Pons (tissue), 1 donor: ENCODE results near the gene ECT2.
"Not testable (repeated sequence)": the region's sequence is repeated elsewhere in the genome, so short reads cannot be mapped to it uniquely, and the experiment has no call there.

ENCODE experiments used
- DNase-seq: peaks from one replicate; pipeline ENCODE4 v3.0.0-alpha.2; 2016; ENCODE audit warnings: low spot score

The ECT2 gene

GRCh38 chr3:172813462-172813861 lies 62.9 kb downstream of the ECT2 start:
- DNase-seq, result no peak

GRCh38 chr3:172814738-172815137 lies 64.2 kb downstream of the ECT2 start:
- DNase-seq, result no peak

- DNase-seq, result no peak
Observed at GRCh38 chr3:172815857-172816256, 65.3 kb downstream of the ECT2 start.

- DNase-seq, result no peak
Observed at GRCh38 chr3:172816281-172816680, 65.8 kb downstream of the ECT2 start.

- DNase-seq, result no peak
Observed at GRCh38 chr3:172816968-172817367, 66.4 kb downstream of the ECT2 start.

- no peak for DNase-seq
Observed at GRCh38 chr3:172820492-172820891, 70.0 kb downstream of the ECT2 start.

- no peak for DNase-seq
Observed at GRCh38 chr3:172824229-172824628, 73.7 kb downstream of the ECT2 start.

GRCh38 chr3:172827231-172827630 lies 76.7 kb downstream of the ECT2 start:
- not testable (repeated sequence) for DNase-seq

- DNase-seq, result no peak
Observed at GRCh38 chr3:172832983-172833382, 82.5 kb downstream of the ECT2 start.

GRCh38 chr3:172836390-172836997 lies 86.0 kb downstream of the ECT2 start:
- peak; percentile 75 for DNase-seq

GRCh38 chr3:172839679-172840078 lies 89.2 kb downstream of the ECT2 start:
- no peak for DNase-seq

GRCh38 chr3:172840463-172840862 lies 89.9 kb downstream of the ECT2 start:
- no peak for DNase-seq

- no peak for DNase-seq
Observed at GRCh38 chr3:172840913-172841312, 90.4 kb downstream of the ECT2 start.

GRCh38 chr3:172844428-172844827 lies 93.9 kb downstream of the ECT2 start:
- DNase-seq, result peak; percentile 26

- no peak for DNase-seq
Observed at GRCh38 chr3:172846103-172846561, 95.6 kb downstream of the ECT2 start.

- DNase-seq, result no peak
Observed at GRCh38 chr3:172846706-172847105, 96.2 kb downstream of the ECT2 start.

GRCh38 chr3:172847292-172847691 lies 96.8 kb downstream of the ECT2 start:
- DNase-seq, result no peak

- DNase-seq, result no peak
Observed at GRCh38 chr3:172848910-172849309, 98.4 kb downstream of the ECT2 start.

GRCh38 chr3:172853005-172853404 lies 102.5 kb downstream of the ECT2 start:
- no peak for DNase-seq

- DNase-seq, result no peak
Observed at GRCh38 chr3:172853921-172854666, 103.6 kb downstream of the ECT2 start.

- DNase-seq, result no peak
Observed at GRCh38 chr3:172855037-172855436, 104.5 kb downstream of the ECT2 start.

- DNase-seq, result no peak
Observed at GRCh38 chr3:172856795-172857742, 106.5 kb downstream of the ECT2 start.

GRCh38 chr3:172859041-172859440 lies 108.5 kb downstream of the ECT2 start:
- DNase-seq, result no peak
